GM21528 (cell line): ENCODE data around the gene ZNF234.
"Not testable (repeated sequence)": the region's sequence is repeated elsewhere in the genome, so short reads cannot be mapped to it uniquely, and the experiment has no call there.

Experiments used
- ATAC-seq: cut with Tn5 transposase; IDR thresholded peaks from one replicate; pipeline ENCODE4 v1.9.1; 2021; ENCODE audit warnings: mild to moderate bottlenecking, moderate library complexity; ENCODE audit not compliant: unreplicated experiment, low FRiP score

The ZNF234 gene

GRCh38 chr19:44141191-44142058, at the start of gene ZNF234:
Gene ZNF234, plus strand, starts transcription at chr19:44141554. Its CDS starts 3,079 bp downstream, at chr19:44144633.
- ATAC-seq: peak; percentile 79

- no peak for ATAC-seq
Observed at GRCh38 chr19:44092108-44092507, 49.2 kb upstream of the ZNF234 start.

DNA sequence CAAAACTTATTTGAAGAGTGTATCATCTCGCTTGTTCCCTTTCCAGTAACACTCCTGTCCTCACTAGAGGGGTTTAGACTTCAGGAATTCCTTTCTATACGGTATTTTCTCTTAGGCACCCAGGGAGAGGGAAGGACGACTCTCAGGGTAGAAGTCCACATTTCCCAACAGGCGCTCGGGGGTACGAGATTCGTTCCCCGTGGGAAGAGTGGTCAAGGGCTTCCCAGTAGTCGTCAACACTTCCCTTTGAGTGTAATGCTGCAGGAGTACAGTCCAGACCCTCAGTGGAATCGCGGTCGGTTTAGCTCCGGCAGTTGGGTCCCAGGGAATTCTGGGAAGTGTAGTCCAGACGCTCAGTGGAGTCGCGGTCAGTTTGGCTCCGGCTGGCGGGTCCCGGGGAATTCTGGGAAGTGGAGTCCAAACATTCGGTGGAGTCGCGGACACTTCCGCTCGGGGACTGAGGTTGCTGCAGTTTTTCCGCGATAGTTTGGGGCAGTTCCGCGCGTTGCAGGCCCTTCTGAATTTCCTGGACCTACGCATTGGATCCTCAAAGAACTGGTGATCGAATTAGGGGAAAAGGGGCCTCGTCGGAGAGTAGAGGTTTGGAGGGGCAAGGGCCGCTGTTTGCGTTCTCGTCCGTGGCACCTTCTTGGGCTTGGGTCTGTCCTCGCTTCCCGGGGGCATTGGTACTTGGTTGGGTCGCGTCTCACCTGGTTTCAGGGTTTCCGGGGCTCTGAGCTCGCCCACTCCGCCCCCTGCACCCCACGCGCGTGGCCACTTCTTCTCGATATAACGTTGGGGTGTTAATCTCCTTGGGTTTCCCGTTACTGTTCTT, 47.2 kb upstream of the ZNF234 start, which contains the start of gene ZNF224:
TSS of gene ZNF224 (plus strand) at position 431 of the 835 bp plus-strand sequence. CDS start 3,513 bp downstream, outside the sequence.
- peak; percentile 73 for ATAC-seq

- no peak for ATAC-seq
Observed at GRCh38 chr19:44107751-44108150, 33.6 kb upstream of the ZNF234 start.

GRCh38 chr19:44109458-44109857, 31.9 kb upstream of the ZNF234 start:
- no peak for ATAC-seq

- no peak for ATAC-seq
Observed at GRCh38 chr19:44111910-44112463, 29.4 kb upstream of the ZNF234 start.

DNA sequence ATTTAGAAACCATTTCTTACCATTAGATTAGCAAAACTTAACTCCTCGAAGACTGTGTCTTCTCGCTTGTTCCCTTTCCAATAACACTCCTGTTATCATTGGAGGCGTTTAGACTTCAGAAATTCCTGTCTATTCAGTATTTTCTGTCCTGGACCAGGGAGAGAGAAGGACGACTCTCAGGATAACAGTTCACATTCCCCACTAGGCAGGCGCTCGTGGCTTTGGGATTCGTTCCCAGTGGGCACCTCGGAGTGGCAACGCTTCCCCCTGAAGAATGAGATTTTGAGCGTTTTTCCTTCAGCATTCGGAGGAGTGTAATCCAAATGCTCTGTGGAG, 28.6 kb upstream of the ZNF234 start:
- ATAC-seq: no peak

DNA sequence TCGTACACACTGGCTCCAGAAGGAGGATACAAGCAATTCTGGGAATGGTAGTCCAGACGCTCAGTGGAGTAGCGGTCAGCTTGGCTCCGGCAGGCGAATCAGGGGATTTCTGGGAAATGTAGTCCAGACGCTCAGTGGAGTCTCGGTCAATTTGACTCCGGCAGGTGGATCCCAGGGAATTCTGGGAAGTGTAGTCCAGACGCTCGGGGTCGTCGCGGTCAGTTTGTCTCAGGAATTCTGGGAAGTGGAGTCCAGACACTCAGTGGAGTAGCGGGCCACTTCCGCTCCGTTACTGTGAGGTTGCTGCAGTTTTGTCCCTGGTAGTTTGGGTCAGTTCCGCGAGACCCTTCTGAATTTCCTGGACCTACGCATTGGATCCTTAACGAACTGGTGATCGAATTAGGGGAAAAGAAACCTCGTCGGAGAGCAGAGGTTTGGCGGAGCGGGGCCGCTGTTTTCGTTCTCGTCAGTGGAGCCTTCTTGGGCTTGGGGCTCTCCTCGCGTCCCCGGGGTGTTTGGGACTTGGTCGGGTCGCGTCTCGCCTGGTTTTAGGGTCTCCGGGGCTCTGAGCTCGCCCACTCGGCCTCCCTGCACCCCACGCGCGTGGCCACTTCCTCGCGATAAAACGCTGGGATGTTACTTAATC, 28.1 kb upstream of the ZNF234 start, which contains the start of gene ZNF225:
TSS of gene ZNF225 (plus strand) at position 262 of the 646 bp plus-strand sequence. CDS start 2,429 bp downstream, outside the sequence.
- ATAC-seq: peak; percentile 92

DNA sequence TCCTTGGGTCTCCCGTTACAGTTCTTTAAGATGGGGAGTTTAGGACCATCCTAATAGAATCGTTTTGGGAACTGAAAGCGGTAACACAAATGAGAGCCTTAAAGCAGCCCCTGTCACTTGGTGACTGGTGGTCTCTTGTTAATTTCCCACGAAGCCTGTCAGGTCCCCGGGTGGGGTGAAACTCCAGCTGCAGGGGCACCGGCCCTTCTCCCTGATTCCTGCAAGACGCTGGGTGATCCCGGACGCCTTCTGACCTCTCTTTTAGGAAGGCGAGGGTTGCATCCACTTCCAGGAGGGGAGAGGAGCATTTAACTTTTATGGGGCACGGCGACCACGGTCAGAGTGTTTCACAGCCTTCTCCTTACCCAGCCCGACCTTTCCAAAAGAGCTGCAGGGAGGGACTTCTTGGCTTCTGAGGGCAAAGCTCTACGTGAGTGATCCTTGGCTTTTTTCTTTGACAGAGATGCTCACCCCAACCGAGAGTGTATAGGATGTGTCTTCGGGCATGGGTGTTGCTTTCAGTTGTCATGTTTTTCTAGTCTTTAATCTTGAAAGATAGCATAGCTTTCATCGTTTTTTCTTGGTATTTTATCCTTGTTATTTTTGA, 27.5 kb upstream of the ZNF234 start:
- ATAC-seq: no peak

- ATAC-seq: not testable (repeated sequence)
Observed at GRCh38 chr19:44121162-44121561, 20.2 kb upstream of the ZNF234 start.

- no peak for ATAC-seq
Observed at GRCh38 chr19:44131955-44132354, 9.4 kb upstream of the ZNF234 start.

- ATAC-seq: peak; percentile 13
Observed at GRCh38 chr19:44142059-44142433, 692 bp downstream of the ZNF234 start.

GRCh38 chr19:44149776-44150175, 8.4 kb downstream of the ZNF234 start:
- ATAC-seq: no peak

- ATAC-seq: no peak
Observed at GRCh38 chr19:44151491-44151890, 10.1 kb downstream of the ZNF234 start.

DNA sequence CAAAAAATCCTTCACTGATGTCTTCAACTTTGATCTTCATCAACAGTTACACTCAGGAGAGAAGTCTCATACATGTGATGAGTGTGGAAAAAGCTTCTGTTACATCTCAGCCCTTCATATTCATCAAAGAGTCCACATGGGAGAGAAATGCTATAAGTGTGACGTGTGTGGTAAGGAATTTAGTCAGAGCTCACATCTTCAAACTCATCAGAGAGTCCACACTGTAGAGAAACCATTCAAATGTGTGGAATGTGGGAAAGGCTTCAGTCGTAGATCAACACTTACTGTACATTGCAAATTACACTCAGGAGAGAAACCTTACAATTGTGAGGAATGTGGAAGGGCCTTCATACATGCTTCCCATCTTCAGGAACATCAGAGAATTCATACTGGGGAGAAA, 15.1 kb downstream of the ZNF234 start:
- ATAC-seq: no peak

DNA sequence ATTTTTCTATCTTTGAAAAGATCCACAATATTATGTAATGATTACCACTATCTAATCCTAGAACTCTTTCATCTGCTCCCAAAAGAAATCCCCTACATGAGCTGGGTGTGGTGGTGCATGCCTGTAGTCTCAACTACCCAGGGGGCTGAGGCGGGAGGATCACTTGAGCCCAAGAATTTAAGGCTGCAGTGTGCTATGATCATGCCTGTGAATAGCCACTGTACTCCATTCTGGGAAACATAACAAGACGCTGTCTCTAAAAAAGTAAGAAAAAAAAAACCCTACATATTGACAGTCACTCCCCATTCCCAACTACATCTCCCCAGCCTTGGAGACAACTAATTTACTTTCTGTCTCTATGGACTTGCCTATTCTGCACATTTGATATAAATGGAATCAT, 22.4 kb downstream of the ZNF234 start:
- ATAC-seq: no peak

DNA sequence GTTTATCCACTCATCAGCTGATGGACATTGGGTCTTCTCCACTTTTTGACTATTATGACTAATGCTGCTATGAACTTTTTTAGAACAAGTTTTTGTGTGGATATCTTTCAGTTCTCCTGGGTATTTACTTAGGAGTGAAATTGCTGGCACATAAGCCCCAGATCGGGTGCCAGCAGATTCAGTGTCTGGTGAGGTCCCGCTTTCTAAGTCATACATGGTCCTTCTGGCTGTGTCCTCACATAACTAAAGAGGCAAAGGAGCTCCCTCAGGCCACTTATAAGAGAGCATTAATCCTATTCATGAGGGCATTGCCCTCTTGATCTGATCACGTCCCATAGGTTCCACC, 22.9 kb downstream of the ZNF234 start:
- no peak for ATAC-seq

DNA sequence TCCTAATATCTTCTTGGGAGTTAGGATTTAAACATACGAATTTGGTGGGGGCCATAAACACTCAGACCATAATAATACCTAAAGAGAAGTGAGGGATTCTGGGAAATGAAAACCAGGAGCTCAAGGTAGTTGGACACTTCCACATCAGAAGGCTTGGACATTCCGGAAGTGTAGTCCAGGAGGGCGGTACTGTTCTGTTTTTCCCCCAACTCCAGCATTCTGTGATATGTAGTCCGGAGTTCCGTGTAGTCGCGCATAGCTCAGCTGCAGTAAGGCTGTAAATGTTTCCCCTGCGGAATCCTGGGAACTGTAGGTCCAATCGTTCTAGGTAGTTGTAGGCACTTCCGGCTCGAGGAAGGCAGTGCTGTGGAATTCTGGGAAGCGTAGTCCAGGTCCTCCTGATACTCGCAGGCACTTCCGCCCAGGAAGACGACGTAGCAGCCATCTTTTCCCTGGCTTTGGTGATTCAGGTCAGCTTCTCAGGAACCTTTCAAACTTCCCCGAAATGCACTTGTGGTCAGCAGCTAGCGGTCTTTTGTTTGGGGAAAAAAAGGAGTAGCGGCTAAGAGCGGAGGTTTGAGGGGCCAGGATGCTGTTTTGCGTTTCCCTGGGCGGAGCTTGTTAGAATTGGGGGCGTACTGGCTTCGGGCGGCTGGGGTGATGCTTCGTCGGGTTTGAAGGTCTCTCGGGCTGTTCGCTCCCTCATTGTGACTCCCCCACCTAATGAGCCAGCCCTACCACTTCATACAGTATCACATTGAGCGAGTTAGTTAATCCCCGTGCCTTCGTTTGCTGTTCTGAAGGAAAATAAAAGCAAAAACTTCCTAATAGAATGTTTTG, 23.5 kb downstream of the ZNF234 start, which contains the start of gene ZNF226:
TSS of gene ZNF226 (plus strand) at position 428 of the 840 bp plus-strand sequence. CDS start 4,981 bp downstream, outside the sequence.
- ATAC-seq: peak; percentile 94

- not testable (repeated sequence) for ATAC-seq
Observed at GRCh38 chr19:44170660-44171059, 29.3 kb downstream of the ZNF234 start.
